Measurements from ENCODE around the gene SLC25A21. TPM values are rescaled to one million over a fixed set of nuclear protein-coding genes. Genes with fewer than 3 reads are reported as not detected.

The SLC25A21 gene
- total RNA-seq, 1 experiment from 2014 or later = 2.1 TPM

- in situ Hi-C loops (cut with HindIII; ENCODE audit: low pct_unique_long_range_greater_than_20kb, low sequenced_read_pairs) = no loop called here
- TF ChIP-seq, protein P1, sequence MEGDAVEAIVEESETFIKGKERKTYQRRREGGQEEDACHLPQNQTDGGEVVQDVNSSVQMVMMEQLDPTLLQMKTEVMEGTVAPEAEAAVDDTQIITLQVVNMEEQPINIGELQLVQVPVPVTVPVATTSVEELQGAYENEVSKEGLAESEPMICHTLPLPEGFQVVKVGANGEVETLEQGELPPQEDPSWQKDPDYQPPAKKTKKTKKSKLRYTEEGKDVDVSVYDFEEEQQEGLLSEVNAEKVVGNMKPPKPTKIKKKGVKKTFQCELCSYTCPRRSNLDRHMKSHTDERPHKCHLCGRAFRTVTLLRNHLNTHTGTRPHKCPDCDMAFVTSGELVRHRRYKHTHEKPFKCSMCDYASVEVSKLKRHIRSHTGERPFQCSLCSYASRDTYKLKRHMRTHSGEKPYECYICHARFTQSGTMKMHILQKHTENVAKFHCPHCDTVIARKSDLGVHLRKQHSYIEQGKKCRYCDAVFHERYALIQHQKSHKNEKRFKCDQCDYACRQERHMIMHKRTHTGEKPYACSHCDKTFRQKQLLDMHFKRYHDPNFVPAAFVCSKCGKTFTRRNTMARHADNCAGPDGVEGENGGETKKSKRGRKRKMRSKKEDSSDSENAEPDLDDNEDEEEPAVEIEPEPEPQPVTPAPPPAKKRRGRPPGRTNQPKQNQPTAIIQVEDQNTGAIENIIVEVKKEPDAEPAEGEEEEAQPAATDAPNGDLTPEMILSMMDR (IDR thresholded peaks at IDR 0.05) = no peak
- TF ChIP-seq TCF7L2 (IDR thresholded peaks at IDR 0.05; ENCODE audit: low read depth, low read length) = no peak
- no peak for TF ChIP-seq SIN3A (IDR thresholded peaks at IDR 0.05; ENCODE audit: borderline replicate concordance, insufficient read depth, low read depth, low read length)
- TF ChIP-seq REST (IDR thresholded peaks at IDR 0.05; ENCODE audit: insufficient read depth in 1 of 2, low read depth in 2 of 2, low read length in 1 of 2) = no peak
- TF ChIP-seq POLR2AphosphoS5 (IDR thresholded peaks at IDR 0.05; ENCODE audit: low read depth, low read length) = no peak
- H3K4me3 ChIP-seq (ENCODE audit: low read depth in 2 of 2, low read length in 2 of 2) = no peak overlapping the region
- CTCF ChIA-PET = no interaction called here
- intact Hi-C loops (cut with micrococcal nuclease; ENCODE audit: unreplicated experiment) = no loop called here
- no peak overlapping the region for H3K27ac ChIP-seq (ENCODE audit: low read length)
- POLR2A ChIA-PET = no interaction called here
- H3K9me3 ChIP-seq (ENCODE audit: control insufficient read depth, insufficient read depth, low read depth, low read length) = no peaks in the 10 kb centered on the region
- ATAC-seq = no peak
- DNase-seq (ENCODE audit: low read depth, low spot score) = no peak
- no TSS peak for BruUV-seq (replicated peaks)
- H3K4me1 ChIP-seq (ENCODE audit: control insufficient read depth, insufficient read depth, low read length) = no peaks in the 10 kb centered on the region
- no peaks in the 10 kb centered on the region for H3K36me3 ChIP-seq (ENCODE audit: control insufficient read depth, insufficient read depth, low read length)
- H3K27me3 ChIP-seq (ENCODE audit: control insufficient read depth, insufficient read depth, low read length) = no peaks in the 10 kb centered on the region
These were observed 514.0 kb downstream of the SLC25A21 start for GRCh38 chr14:36658123-36659009.

GRCh38 chr14:36657399-36658122, 514.8 kb downstream of the SLC25A21 start:
- intact Hi-C loops (cut with micrococcal nuclease; ENCODE audit: unreplicated experiment) (no loop called here), in situ Hi-C loops (cut with HindIII; ENCODE audit: low pct_unique_long_range_greater_than_20kb, low sequenced_read_pairs) (no loop called here)
- H3K9me3 ChIP-seq (ENCODE audit: control insufficient read depth, insufficient read depth, low read depth, low read length) = no peaks in the 10 kb centered on the region
- DNase-seq (ENCODE audit: low read depth, low spot score) = no peak
- CTCF ChIA-PET = no interaction called here
- POLR2A ChIA-PET = no interaction called here
- TF ChIP-seq SIN3A (IDR thresholded peaks at IDR 0.05; ENCODE audit: borderline replicate concordance, insufficient read depth, low read depth, low read length) (no peak), TCF7L2 (IDR thresholded peaks at IDR 0.05; ENCODE audit: low read depth, low read length) (no peak), POLR2AphosphoS5 (IDR thresholded peaks at IDR 0.05; ENCODE audit: low read depth, low read length) (no peak), REST (IDR thresholded peaks at IDR 0.05; ENCODE audit: insufficient read depth in 1 of 2, low read depth in 2 of 2, low read length in 1 of 2) (no peak)
- TF ChIP-seq, protein P1 (IDR thresholded peaks at IDR 0.05) = no peak
- no peak overlapping the region for H3K4me3 ChIP-seq (ENCODE audit: low read depth in 2 of 2, low read length in 2 of 2)
- BruUV-seq (replicated peaks) = no TSS peak
- H3K4me1 ChIP-seq (ENCODE audit: control insufficient read depth, insufficient read depth, low read length) = no peaks in the 10 kb centered on the region
- no peaks in the 10 kb centered on the region for H3K36me3 ChIP-seq (ENCODE audit: control insufficient read depth, insufficient read depth, low read length)
- H3K27me3 ChIP-seq (ENCODE audit: control insufficient read depth, insufficient read depth, low read length) = no peaks in the 10 kb centered on the region
- no peak overlapping the region for H3K27ac ChIP-seq (ENCODE audit: low read length)
- no peak for ATAC-seq
